OCI-LY7 (cell line): ENCODE data around the gene TPRKB. TPM values are rescaled to one million over a fixed set of nuclear protein-coding genes. Genes with fewer than 3 reads are reported as not detected.
"Not testable (repeated sequence)": the region's sequence is repeated elsewhere in the genome, so short reads cannot be mapped to it uniquely, and the experiment has no call there.

ENCODE experiments used
- BruUV-seq: library from RNA; stranded (reverse); fragments of 400-500 nt; replicated peaks from 2 replicates; lab custom pipeline; 2021; lab: Mats Ljungman, UMichigan
- CTCF ChIA-PET: fragments of 300-600 bp; sonication (Branson Sonifier 250); formaldehyde crosslinking; loops from one replicate; lab custom pipeline; 2022; ENCODE audit warnings: antibody characterized with exemption; ENCODE audit not compliant: unreplicated experiment; lab: Charles Lee
- POLR2A ChIA-PET: fragments of 300-600 bp; sonication (Branson Sonifier 250); formaldehyde crosslinking; loops from one replicate; lab custom pipeline; 2022; ENCODE audit warnings: antibody characterized with exemption; lab: Charles Lee
- DNase-seq: peaks from one replicate; pipeline ENCODE4 v3.0.0-alpha.2; 2015; ENCODE audit warnings: low spot score
- H2AFZ ChIP-seq: fragments of 200-600 bp; sonication (generic), shearing (Covaris generic); 2 replicates; pipeline ENCODE4 v1.6.1; 2014; ENCODE audit warnings: mild to moderate bottlenecking, antibody characterized with exemption, low read length, moderate library complexity
- H3K27ac ChIP-seq: fragments of 200-600 bp; sonication (generic); 2 replicates; pipeline ENCODE4 v1.5.1; 2014; ENCODE audit warnings: mixed run types, low read depth, mild to moderate bottlenecking, moderate library complexity, low read length, inconsistent platforms; ENCODE audit not compliant: poor library complexity, severe bottlenecking
- H3K36me3 ChIP-seq: fragments of 200-600 bp; sonication (generic); 2 replicates; pipeline ENCODE4 v1.6.1; 2014; ENCODE audit warnings: mild to moderate bottlenecking, antibody characterized with exemption, low read length, moderate library complexity, mixed read lengths; ENCODE audit not compliant: insufficient read depth
- H3K4me1 ChIP-seq: fragments of 200-600 bp; sonication (generic); 2 replicates; pipeline ENCODE4 v1.5.1; 2014; ENCODE audit warnings: mild to moderate bottlenecking, low read length; ENCODE audit not compliant: insufficient read depth, poor library complexity, severe bottlenecking
- H3K4me2 ChIP-seq: fragments of 200-600 bp; sonication (generic); 2 replicates; pipeline ENCODE4 v1.6.1; 2014; ENCODE audit warnings: mild to moderate bottlenecking, low read length
- H3K4me3 ChIP-seq: fragments of 200-600 bp; sonication (generic); 2 replicates; pipeline ENCODE4 v1.5.1; 2014; ENCODE audit warnings: mild to moderate bottlenecking, low read depth, low read length; ENCODE audit not compliant: poor library complexity, severe bottlenecking
- H3K79me2 ChIP-seq: fragments of 200-600 bp; sonication (generic); 2 replicates; pipeline ENCODE4 v1.6.1; 2016; ENCODE audit warnings: low read depth, mild to moderate bottlenecking, low read length, moderate library complexity, mixed read lengths; ENCODE audit not compliant: insufficient read depth
- H3K9me2 ChIP-seq: fragments of 200-600 bp; sonication (generic); 2 replicates; pipeline ENCODE4 v1.6.1; 2016; ENCODE audit warnings: mild to moderate bottlenecking, low read length, mixed read lengths; ENCODE audit not compliant: insufficient read depth
- H3K9me3 ChIP-seq: fragments of 200-600 bp; sonication (generic); 2 replicates; pipeline ENCODE4 v1.6.1; 2014; ENCODE audit warnings: mild to moderate bottlenecking, mixed run types, low read length, mixed read lengths
- H4K20me1 ChIP-seq: fragments of 200-600 bp; sonication (generic); 2 replicates; pipeline ENCODE4 v1.6.1; 2014; ENCODE audit warnings: mild to moderate bottlenecking, antibody characterized with exemption, low read length, moderate library complexity, mixed read lengths; ENCODE audit not compliant: insufficient read depth
- CTCF ChIP-seq: fragments of 200-600 bp; sonication (generic); conservative IDR thresholded peaks from 2 replicates; pipeline ENCODE4 v1.5.1; 2014; ENCODE audit warnings: mild to moderate bottlenecking, antibody characterized with exemption, low read length, moderate library complexity, mixed read lengths
- EZH2phosphoT487 ChIP-seq: fragments of 200-600 bp; sonication (generic); IDR thresholded peaks from 2 replicates; pipeline ENCODE4 v1.6.1; 2018; ENCODE audit warnings: low read depth, borderline replicate concordance, mild to moderate bottlenecking, mixed run types, antibody characterized with exemption, low read length, moderate library complexity, mixed read lengths
- intact Hi-C: fragments of 100-400 bp; cut with micrococcal nuclease; formaldehyde crosslinking; loops from one replicate; pipeline ENCODE4 v1.10.0; 2022; ENCODE audit not compliant: unreplicated experiment
- total RNA-seq, 2 experiments: library from RNA; depleted of rRNA in 1 of 2; stranded (reverse); fragments of >200 nt in 1 of 2; shearing (Covaris generic) in 1 of 2; gene quantifications; 2 replicates each; pipeline ENCODE4 v1.2.3, GENCODE V29; 2014 to 2022

Gene TPRKB
- total RNA-seq, 2 experiments from 2014 or later, result 29.3 to 51.4 TPM

GRCh38 chr2:73780237-73780582 lies 43.1 kb upstream of the TPRKB start:
- TF ChIP-seq EZH2phosphoT487, result no peak
- TF ChIP-seq CTCF, result no peak; the same call in 1 of the 2 replicates
- no TSS peak for BruUV-seq
- Histone ChIP-seq H4K20me1 (no peaks in the 10 kb centered on the region), H3K36me3 (peaks cover 16% of the 10 kb centered on the region), H3K9me2 (no peaks in the 10 kb centered on the region), H3K4me3 (peak overlapping the region; percentile 88), H3K79me2 (peaks cover 24% of the 10 kb centered on the region), H3K4me2 (peak overlapping the region; percentile 74), H3K27ac (no peak overlapping the region), H3K9me3 (no peaks in the 10 kb centered on the region), H3K4me1 (peaks cover 18% of the 10 kb centered on the region), H2AFZ (peak overlapping the region; percentile 92)
- intact Hi-C loops, result loop anchor here (1.0 kb wide), 1 partner anchor 43 kb away; the partner anchor contains the start of gene TPRKB
- ChIA-PET POLR2A (interaction anchor here (0.5 to 0.7 kb wide), 2 partner anchors 180 to 516 kb away, joined by 3 to 8 read pairs; no protein-coding TSS in a partner anchor), CTCF (no interaction called here)
- no peak for DNase-seq

- no peaks in the 10 kb centered on the region for H4K20me1 ChIP-seq
- H3K79me2 ChIP-seq, result peaks cover 24% of the 10 kb centered on the region
- TF ChIP-seq EZH2phosphoT487 (no peak), CTCF (peak; percentile 90)
- DNase-seq, result peak; percentile 96
- peak within 1 kb of the TSS; percentile 74 for H3K4me2 ChIP-seq
- H2AFZ ChIP-seq, result peak within 1 kb of the TSS; percentile 92
- CTCF ChIA-PET, result no interaction called here
- H3K9me2 ChIP-seq, result no peaks in the 10 kb centered on the region
- intact Hi-C loops, result loop anchor here (1.0 kb wide), 1 partner anchor 42 kb away; the partner anchor contains the start of gene TPRKB
- H3K36me3 ChIP-seq, result peaks cover 22% of the 10 kb centered on the region
- peak within 1 kb of the TSS; percentile 88 for H3K4me3 ChIP-seq
- no TSS peak for BruUV-seq
- H3K27ac ChIP-seq, result peak within 1 kb of the TSS; percentile 41
- H3K9me3 ChIP-seq, result no peaks in the 10 kb centered on the region
- peaks cover 18% of the 10 kb centered on the region for H3K4me1 ChIP-seq
- POLR2A ChIA-PET, result no interaction called here
Observed at GRCh38 chr2:73779467-73780236, 42.5 kb upstream of the TPRKB start, which contains the start of gene DUSP11. Gene DUSP11, minus strand, starts transcription at chr2:73780103. Its CDS starts 129 bp downstream, at chr2:73779974.

GRCh38 chr2:73778867-73779466 lies 41.8 kb upstream of the TPRKB start:
- POLR2A ChIA-PET, result not testable (repeated sequence)

More at GRCh38 chr2:73778867-73779466, 41.8 kb upstream of the TPRKB start:
- peak overlapping the region; percentile 74 for H3K4me2 ChIP-seq
- H3K27ac ChIP-seq, result peak overlapping the region; percentile 41
- BruUV-seq, result TSS peak; percentile 62
- DNase-seq, CTCF ChIA-PET, H4K20me1 ChIP-seq, intact Hi-C loops, H3K9me2 ChIP-seq, H3K9me3 ChIP-seq: not testable (repeated sequence)
- H2AFZ ChIP-seq, result peak overlapping the region; percentile 92
- peaks cover 18% of the 10 kb centered on the region for H3K4me1 ChIP-seq
- H3K36me3 ChIP-seq, result peaks cover 28% of the 10 kb centered on the region
- H3K4me3 ChIP-seq, result peak overlapping the region; percentile 88
- peaks cover 24% of the 10 kb centered on the region for H3K79me2 ChIP-seq
